Lower lobe of right lung (tissue), 2 donors: ENCODE data around the gene PDE4B. TPM values are rescaled to one million over a fixed set of nuclear protein-coding genes. Genes with fewer than 3 reads are reported as not detected.

Experiments used
- ATAC-seq, 2 donors: fragments of 200-7000 bp; cut with Tn5 transposase; one replicate each; pipeline ENCODE4 v1.9.1; 2020 to 2022; ENCODE audit warnings: mild to moderate bottlenecking in 2 of 2, moderate library complexity in 2 of 2
- DNase-seq: peaks from one replicate; pipeline ENCODE4 v3.0.0-alpha.2; 2020
- H3K27ac ChIP-seq: fragments of 200-600 bp; one replicate; pipeline ENCODE4 v1.8.0; 2022
- H3K27me3 ChIP-seq: fragments of 200-600 bp; one replicate; pipeline ENCODE4 v1.8.0; 2022; ENCODE audit warnings: low read depth
- H3K36me3 ChIP-seq: fragments of 200-600 bp; one replicate; pipeline ENCODE4 v1.8.0; 2022; ENCODE audit warnings: mild to moderate bottlenecking
- H3K4me1 ChIP-seq: fragments of 200-600 bp; one replicate; pipeline ENCODE4 v1.8.0; 2022
- H3K4me3 ChIP-seq: fragments of 200-600 bp; one replicate; pipeline ENCODE4 v1.8.0; 2022; ENCODE audit warnings: mild to moderate bottlenecking
- H3K9me3 ChIP-seq: fragments of 200-600 bp; one replicate; pipeline ENCODE4 v1.8.0; 2022
- CTCF ChIP-seq: fragments of 200-600 bp; IDR thresholded peaks from one replicate; pipeline ENCODE4 v1.8.0; 2022; ENCODE audit warnings: antibody characterized with exemption, mild to moderate bottlenecking
- intact Hi-C: fragments of 100-400 bp; cut with DNase I; formaldehyde crosslinking; loops from one replicate; pipeline ENCODE4 v1.11.0; 2022
- total RNA-seq: library from RNA; stranded (reverse); fragmentation: NEBNext Ultra II Directional; extraction: Animal tissue kit (Norgen Biotek cat#: 25700); gene quantifications from one replicate; pipeline ENCODE4 v1.2.1, GENCODE V29; 2021
- donor health status: DM: no; HTN: yes; CAD: no; lungs with severe emphysema.

The PDE4B gene
- total RNA-seq, 1 donor from 2014 or later = 26.9 TPM

DNA sequence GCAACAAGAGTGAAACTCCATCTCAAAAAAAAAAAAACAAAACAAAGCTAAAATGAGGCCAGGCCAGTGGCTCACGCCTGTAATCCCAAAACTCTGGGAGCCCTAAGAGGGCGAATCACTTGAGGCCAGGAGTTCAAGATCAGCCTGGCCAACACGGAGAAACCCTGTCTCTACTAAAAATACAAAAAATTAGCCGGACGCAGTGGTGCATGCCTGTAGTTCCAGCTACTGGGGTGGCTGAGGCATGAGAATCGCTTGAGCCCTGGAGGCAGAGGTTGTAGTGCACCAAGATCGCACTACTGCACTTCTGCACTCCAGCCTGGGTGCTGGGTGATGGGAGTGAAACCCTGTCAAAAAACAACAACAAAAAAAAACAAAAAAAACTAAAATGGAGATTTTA lies 550.0 kb downstream of the PDE4B start:
- ATAC-seq (no peak), DNase-seq (no peak)
- Histone ChIP-seq H3K27ac (no peak overlapping the region), H3K9me3 (no peaks in the 10 kb centered on the region), H3K4me3 (no peak overlapping the region), H3K4me1 (peaks cover 44% of the 10 kb centered on the region), H3K36me3 (no peaks in the 10 kb centered on the region), H3K27me3 (no peaks in the 10 kb centered on the region)
- TF ChIP-seq CTCF = no peak
- intact Hi-C loops = no loop called here

DNA sequence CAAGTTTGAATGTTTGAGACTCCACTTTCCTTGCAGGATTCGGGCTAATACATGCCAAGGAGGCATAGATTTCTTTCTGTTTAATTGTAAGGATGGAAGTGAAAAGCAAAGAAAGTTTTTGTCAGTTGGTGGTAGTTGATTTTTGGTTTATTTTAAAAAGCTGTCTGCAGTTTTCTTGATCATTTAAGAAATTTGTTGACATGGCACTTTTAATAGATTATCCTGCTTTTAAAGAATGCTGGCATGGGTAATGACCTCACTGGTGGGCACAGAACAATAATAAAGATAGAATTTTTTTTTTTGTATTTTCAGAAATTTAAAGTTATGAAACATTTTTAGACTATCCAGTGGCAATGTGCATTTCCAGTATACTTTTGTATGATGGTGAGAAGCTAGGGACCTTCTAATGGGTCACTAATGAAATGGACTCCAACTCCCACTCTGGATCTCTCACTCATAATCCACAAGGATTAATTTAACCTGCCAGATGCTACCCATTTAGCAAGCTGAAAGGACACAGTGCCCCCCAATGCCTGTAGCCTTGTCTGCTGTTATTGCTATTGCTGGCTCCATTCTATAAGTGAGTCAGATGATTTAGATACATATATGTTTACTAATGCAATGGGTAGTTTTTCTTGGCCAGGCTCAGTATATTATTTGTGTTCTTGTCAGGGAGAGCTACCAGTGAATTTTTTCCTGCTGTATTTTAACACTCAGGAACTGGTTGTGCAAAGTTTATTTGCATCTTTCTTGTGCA lies 551.1 kb downstream of the PDE4B start:
- Histone ChIP-seq H3K9me3 (no peaks in the 10 kb centered on the region), H3K4me3 (no peak overlapping the region), H3K4me1 (peaks cover 35% of the 10 kb centered on the region), H3K27ac (no peak overlapping the region), H3K36me3 (no peaks in the 10 kb centered on the region), H3K27me3 (no peaks in the 10 kb centered on the region)
- ATAC-seq (no peak), DNase-seq (no peak)
- intact Hi-C loops = no loop called here
- no peak for TF ChIP-seq CTCF

GRCh38 chr1:66346057-66346795 lies 553.5 kb downstream of the PDE4B start:
- H3K4me1 ChIP-seq = peaks cover 43% of the 10 kb centered on the region
- no peak for DNase-seq
- H3K27ac ChIP-seq = no peak overlapping the region
- no peak for TF ChIP-seq CTCF
- H3K36me3 ChIP-seq = no peaks in the 10 kb centered on the region
- no peak overlapping the region for H3K4me3 ChIP-seq
- no peaks in the 10 kb centered on the region for H3K27me3 ChIP-seq
- no peak for ATAC-seq
- H3K9me3 ChIP-seq = no peaks in the 10 kb centered on the region
- intact Hi-C loops = no loop called here

- no peak overlapping the region for H3K4me3 ChIP-seq
- peaks cover 47% of the 10 kb centered on the region for H3K4me1 ChIP-seq
- H3K36me3 ChIP-seq = no peaks in the 10 kb centered on the region
- intact Hi-C loops = no loop called here
- DNase-seq (no peak), ATAC-seq (no peak)
- no peaks in the 10 kb centered on the region for H3K9me3 ChIP-seq
- TF ChIP-seq CTCF = no peak
- no peak overlapping the region for H3K27ac ChIP-seq
- H3K27me3 ChIP-seq = no peaks in the 10 kb centered on the region
These were observed 554.2 kb downstream of the PDE4B start for GRCh38 chr1:66346873-66347272.

DNA sequence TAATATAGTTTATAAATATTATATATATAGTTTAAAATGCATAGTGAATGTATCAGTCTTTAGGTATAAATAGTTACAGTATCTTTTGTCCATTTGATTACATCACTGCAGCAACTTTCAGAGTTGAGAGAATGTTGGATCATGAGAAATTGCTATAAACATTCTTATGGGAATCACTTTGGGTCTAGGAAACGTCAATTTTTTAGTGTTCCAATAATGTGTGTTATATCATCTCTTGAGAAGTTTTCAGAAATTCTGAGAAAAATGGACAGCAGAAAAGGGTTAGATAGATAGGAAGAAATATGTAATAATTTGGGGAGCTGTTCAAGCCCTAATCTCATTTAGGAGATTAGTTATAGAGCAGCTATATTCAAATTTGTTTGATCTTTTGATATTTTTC lies 556.1 kb downstream of the PDE4B start:
- H3K27me3 ChIP-seq = no peaks in the 10 kb centered on the region
- peaks cover 60% of the 10 kb centered on the region for H3K4me1 ChIP-seq
- H3K36me3 ChIP-seq = no peaks in the 10 kb centered on the region
- intact Hi-C loops = no loop called here
- no peak for TF ChIP-seq CTCF
- H3K27ac ChIP-seq = peak overlapping the region; percentile 32
- no peak overlapping the region for H3K4me3 ChIP-seq
- H3K9me3 ChIP-seq = no peaks in the 10 kb centered on the region
- DNase-seq (no peak), ATAC-seq (no peak)
